ENCODE measurements around the gene TSC2. TPM values are rescaled to one million over a fixed set of nuclear protein-coding genes. Genes with fewer than 3 reads are reported as not detected.

The TSC2 gene
- total and polyA plus RNA-seq, 8 donors, result 116 to 166 (median 128) TPM

GRCh38 chr16:2042986-2043666, 4.7 kb upstream of the TSC2 start:
- Histone ChIP-seq H3K9me3 (no peaks in the 10 kb centered on the region), H3K27ac (peak overlapping the region; percentile 73 to 75), H3K4me3 (no peak overlapping the region), H3K27me3 (no peaks in the 10 kb centered on the region), H3K36me3 (peaks cover 0 to 6% of the 10 kb centered on the region in 2 donors), H3K4me1 (peaks cover 49 to 88% of the 10 kb centered on the region in 2 donors)
- ATAC-seq (peak; percentile 23), DNase-seq (peak in 2 of 4 donors; percentile 82 to 83)
- intact Hi-C loops (cut with DNase I), result no loop called here
- no peak for TF ChIP-seq CTCF (IDR thresholded peaks at IDR 0.05)

- TF ChIP-seq CTCF (IDR thresholded peaks at IDR 0.05), result no peak
- Histone ChIP-seq H3K27ac (peak overlapping the region; percentile 73 to 75), H3K36me3 (peaks cover 0 to 2% of the 10 kb centered on the region in 2 donors), H3K27me3 (no peaks in the 10 kb centered on the region), H3K9me3 (no peaks in the 10 kb centered on the region), H3K4me1 (peaks cover 49 to 87% of the 10 kb centered on the region in 2 donors), H3K4me3 (no peak overlapping the region)
- intact Hi-C loops (cut with DNase I), result no loop called here
- ATAC-seq (peak; percentile 14), DNase-seq (peak in 2 of 4 donors; percentile 77 to 85)
These were observed 3.9 kb upstream of the TSC2 start for GRCh38 chr16:2043667-2044451.

- Histone ChIP-seq H3K27me3 (no peaks in the 10 kb centered on the region), H3K27ac (peak overlapping the region; percentile 73 to 75), H3K9me3 (no peaks in the 10 kb centered on the region), H3K4me3 (no peak overlapping the region), H3K36me3 (no peaks in the 10 kb centered on the region), H3K4me1 (peaks cover 46 to 87% of the 10 kb centered on the region in 2 donors)
- DNase-seq (no peak), ATAC-seq (no peak)
- no peak for TF ChIP-seq CTCF (IDR thresholded peaks at IDR 0.05)
- intact Hi-C loops (cut with DNase I), result no loop called here
These were observed 3.2 kb upstream of the TSC2 start for GRCh38 chr16:2044541-2044940.

- peaks cover 0 to 12% of the 10 kb centered on the region in 2 donors for H3K36me3 ChIP-seq
- peak overlapping the region in 1 of 2 donors; percentile 94 for H3K4me3 ChIP-seq
- DNase-seq, result no peak
- intact Hi-C loops (cut with DNase I), result no loop called here
- H3K9me3 ChIP-seq, result no peaks in the 10 kb centered on the region
- ATAC-seq, result no peak
- TF ChIP-seq CTCF (IDR thresholded peaks at IDR 0.05), result no peak
- peaks cover 32 to 70% of the 10 kb centered on the region in 2 donors for H3K4me1 ChIP-seq
- H3K27me3 ChIP-seq, result no peaks in the 10 kb centered on the region
- peak overlapping the region; percentile 74 to 77 for H3K27ac ChIP-seq
These were observed 1.6 kb upstream of the TSC2 start for GRCh38 chr16:2045965-2046892.

Measured in left lung (tissue), 10 donors.